Uterus (tissue), 2 donors: ENCODE results near the gene CLDN20.

Experiments used
- CTCF ChIP-seq, 4 experiments: fragments of 200-600 bp in 2 of 4; fragments of 450-650 bp in 2 of 4; sonication (generic) in 2 of 4; IDR thresholded peaks; one replicate each; pipeline ENCODE4 v1.5.1; 2016 to 2019; ENCODE audit warnings: antibody characterized with exemption in 4 of 4, mild to moderate bottlenecking in 2 of 4, moderate library complexity in 1 of 4
- POLR2A ChIP-seq, 2 donors: fragments of 450-650 bp; IDR thresholded peaks; one replicate each; pipeline ENCODE4 v1.6.1; 2016; ENCODE audit warnings: antibody characterized with exemption in 2 of 2, mild to moderate bottlenecking in 1 of 2, moderate library complexity in 1 of 2

GRCh38 chr6:155324993-155325392 lies 61.2 kb downstream of the CLDN20 start:
- no peak for TF ChIP-seq POLR2A (IDR thresholded peaks at IDR 0.05)
- no peak for TF ChIP-seq CTCF (IDR thresholded peaks at IDR 0.05)
